IMR-90 (cell line): Measurements from ENCODE around the gene PLAAT3. TPM values are rescaled to one million over a fixed set of nuclear protein-coding genes. Genes with fewer than 3 reads are reported as not detected.
"Not testable (repeated sequence)": the region's sequence is repeated elsewhere in the genome, so short reads cannot be mapped to it uniquely, and the experiment has no call there.

Experiments
- ATAC-seq: fragments of 200-7000 bp; cut with Tn5 transposase; 2 replicates; pipeline ENCODE4 v1.9.1; 2020; ENCODE audit warnings: low read depth, mild to moderate bottlenecking, moderate library complexity
- BruUV-seq: library from RNA; stranded (reverse); fragments of 400-500 nt; replicated peaks from 2 replicates; lab custom pipeline; 2021; lab: Mats Ljungman, UMichigan
- CTCF ChIA-PET: fragments of 300-600 bp; formaldehyde crosslinking; extraction: SDS; loops from one replicate; lab custom pipeline; 2021; ENCODE audit warnings: antibody characterized with exemption; lab: Yijun Ruan, JAX
- POLR2A ChIA-PET: fragments of 300-600 bp; sonication (Branson Sonifier 250); formaldehyde crosslinking; loops from one replicate; lab custom pipeline; 2022; ENCODE audit warnings: antibody characterized with exemption; ENCODE audit not compliant: unreplicated experiment; lab: Charles Lee
- DNase-seq: peaks from one replicate; pipeline ENCODE4 v3.0.0; 2013
- H2AFZ ChIP-seq: replicated peaks from 2 replicates; pipeline ENCODE3; 2013; ENCODE audit warnings: low read length, mild to moderate bottlenecking; ENCODE audit not compliant: poor library complexity
- H2AK5ac ChIP-seq: 2 replicates; pipeline ENCODE4 v1.6.1; 2013; ENCODE audit warnings: low read depth, low read length, inconsistent platforms
- H2AK9ac ChIP-seq: replicated peaks from 2 replicates; pipeline ENCODE3; 2013; ENCODE audit warnings: mild to moderate bottlenecking, low read depth, low read length, moderate library complexity; ENCODE audit not compliant: poor library complexity
- H2BK120ac ChIP-seq: 2 replicates; pipeline ENCODE4 v1.6.1; 2013; ENCODE audit warnings: low read depth, low read length, inconsistent platforms
- H2BK15ac ChIP-seq: 3 replicates; pipeline ENCODE4 v1.6.1; 2013; ENCODE audit warnings: low read depth, low read length, inconsistent platforms
- H2BK20ac ChIP-seq: 2 replicates; pipeline ENCODE4 v1.6.1; 2013; ENCODE audit warnings: low read depth, mild to moderate bottlenecking, inconsistent platforms, low read length, moderate library complexity
- H2BK5ac ChIP-seq: 2 replicates; pipeline ENCODE4 v1.6.1; 2013; ENCODE audit warnings: mild to moderate bottlenecking, low read depth, low read length, inconsistent platforms; ENCODE audit not compliant: poor library complexity, severe bottlenecking
- H3K14ac ChIP-seq: replicated peaks from 2 replicates; pipeline ENCODE4 v1.6.1; 2013; ENCODE audit warnings: low read depth, low read length, inconsistent platforms
- H3K18ac ChIP-seq: 2 replicates; pipeline ENCODE4 v1.6.1; 2013; ENCODE audit warnings: low read depth, low read length, control low read depth
- H3K23ac ChIP-seq: 2 replicates; pipeline ENCODE4 v1.6.1; 2013; ENCODE audit warnings: low read depth, low read length, inconsistent platforms
- H3K27ac ChIP-seq: 2 replicates; pipeline ENCODE4 v1.5.1; 2013; ENCODE audit warnings: mild to moderate bottlenecking, control low read depth, low read length; ENCODE audit not compliant: insufficient read depth
- H3K27me3 ChIP-seq: 2 replicates; pipeline ENCODE4 v1.6.1; 2013; ENCODE audit warnings: low read length; ENCODE audit not compliant: control insufficient read depth, insufficient read depth
- H3K36me3 ChIP-seq: 2 replicates; pipeline ENCODE4 v1.6.1; 2013; ENCODE audit warnings: low read length, mixed read lengths; ENCODE audit not compliant: control insufficient read depth, insufficient read depth
- H3K4ac ChIP-seq: 2 replicates; pipeline ENCODE4 v1.6.1; 2013; ENCODE audit warnings: low read depth, low read length, inconsistent platforms
- H3K4me1 ChIP-seq: 2 replicates; pipeline ENCODE4 v1.6.1; 2013; ENCODE audit warnings: low read length, mixed read lengths; ENCODE audit not compliant: control insufficient read depth, insufficient read depth
- H3K4me2 ChIP-seq: 2 replicates; pipeline ENCODE4 v1.6.1; 2013; ENCODE audit warnings: low read depth, mild to moderate bottlenecking, control low read depth, low read length, moderate library complexity
- H3K4me3 ChIP-seq: 2 replicates; pipeline ENCODE4 v1.5.1; 2013; ENCODE audit warnings: low read depth, mild to moderate bottlenecking, control low read depth, low read length, moderate library complexity; ENCODE audit not compliant: insufficient read depth
- H3K56ac ChIP-seq: 2 replicates; pipeline ENCODE4 v1.6.1; 2013; ENCODE audit warnings: low read length, inconsistent platforms; ENCODE audit not compliant: insufficient read depth; ENCODE audit errors: extremely low read depth
- H3K79me1 ChIP-seq, 2 experiments: 2 replicates each; pipeline ENCODE4 v1.6.1; 2013; ENCODE audit warnings: low read length in 2 of 2, inconsistent platforms in 1 of 2, low read depth in 1 of 2
- H3K9ac ChIP-seq: 2 replicates; pipeline ENCODE4 v1.6.1; 2013; ENCODE audit warnings: low read depth, low read length, control low read depth
- H3K9me1 ChIP-seq: 2 replicates; pipeline ENCODE4 v1.6.1; 2013; ENCODE audit warnings: low read length, inconsistent platforms; ENCODE audit not compliant: insufficient read depth
- H3K9me3 ChIP-seq: 2 replicates; pipeline ENCODE4 v1.6.1; 2013; ENCODE audit warnings: low read length; ENCODE audit not compliant: control insufficient read depth, insufficient read depth
- H4K20me1 ChIP-seq: 2 replicates; pipeline ENCODE4 v1.6.1; 2013; ENCODE audit warnings: low read length, inconsistent platforms; ENCODE audit not compliant: insufficient read depth
- H4K5ac ChIP-seq: 2 replicates; pipeline ENCODE4 v1.6.1; 2013; ENCODE audit warnings: mild to moderate bottlenecking, low read depth, low read length, control low read depth
- H4K8ac ChIP-seq, 2 experiments: 2 replicates each; pipeline ENCODE4 v1.6.1; 2013; ENCODE audit warnings: low read depth in 2 of 2, low read length in 2 of 2, control low read depth in 1 of 2, inconsistent platforms in 1 of 2
- H4K91ac ChIP-seq: 2 replicates; pipeline ENCODE4 v1.6.1; 2013; ENCODE audit warnings: low read depth, low read length, inconsistent platforms; ENCODE audit not compliant: insufficient read depth
- WGBS, 2 experiments: methylation state at CpG; one replicate each; pipeline versions ENCODE4 v1.1.5 to v1.1.7; 2013; ENCODE audit warnings: missing lambda C conversion rate in 2 of 2; ENCODE audit not compliant: insufficient read length in 1 of 2; ENCODE audit errors: extremely low coverage in 2 of 2; 5-methylcytosine and 5-hydroxymethylcytosine counted together
- dilution Hi-C: fragments of 300-500 bp; cut with HindIII; formaldehyde crosslinking; loops from one replicate; pipeline ENCODE4 v1.14.3; 2018; ENCODE audit warnings: low sequenced_read_pairs; ENCODE audit not compliant: unreplicated experiment
- in situ Hi-C: fragments of 300-500 bp; cut with MboI; formaldehyde crosslinking; loops from 3 replicates; pipeline ENCODE4 v1.14.3; 2019; ENCODE audit warnings: low sequenced_read_pairs, inconsistent platforms, mixed read lengths
- intact Hi-C: fragments of 100-400 bp; cut with micrococcal nuclease; formaldehyde crosslinking; loops from 2 replicates; pipeline ENCODE4 v1.10.0; 2022
- polyA plus RNA-seq, 3 experiments: library from polyadenylated mRNA; depleted of rRNA; stranded (reverse); fragments of >200 nt; gene quantifications; 2 replicates each; pipeline ENCODE4 v1.2.3, GENCODE V29; 2012; ENCODE audit warnings: low replicate concordance in 1 of 3
- total RNA-seq: library from RNA; depleted of rRNA; stranded (reverse); fragments of >200 nt; gene quantifications from 2 replicates; pipeline ENCODE4 v1.2.3, GENCODE V29; 2012

PLAAT3 gene
- total and polyA plus RNA-seq, 2 of the 4 experiments (the other 2 are of a cell fraction), result 3.2 to 3.9 TPM

DNA sequence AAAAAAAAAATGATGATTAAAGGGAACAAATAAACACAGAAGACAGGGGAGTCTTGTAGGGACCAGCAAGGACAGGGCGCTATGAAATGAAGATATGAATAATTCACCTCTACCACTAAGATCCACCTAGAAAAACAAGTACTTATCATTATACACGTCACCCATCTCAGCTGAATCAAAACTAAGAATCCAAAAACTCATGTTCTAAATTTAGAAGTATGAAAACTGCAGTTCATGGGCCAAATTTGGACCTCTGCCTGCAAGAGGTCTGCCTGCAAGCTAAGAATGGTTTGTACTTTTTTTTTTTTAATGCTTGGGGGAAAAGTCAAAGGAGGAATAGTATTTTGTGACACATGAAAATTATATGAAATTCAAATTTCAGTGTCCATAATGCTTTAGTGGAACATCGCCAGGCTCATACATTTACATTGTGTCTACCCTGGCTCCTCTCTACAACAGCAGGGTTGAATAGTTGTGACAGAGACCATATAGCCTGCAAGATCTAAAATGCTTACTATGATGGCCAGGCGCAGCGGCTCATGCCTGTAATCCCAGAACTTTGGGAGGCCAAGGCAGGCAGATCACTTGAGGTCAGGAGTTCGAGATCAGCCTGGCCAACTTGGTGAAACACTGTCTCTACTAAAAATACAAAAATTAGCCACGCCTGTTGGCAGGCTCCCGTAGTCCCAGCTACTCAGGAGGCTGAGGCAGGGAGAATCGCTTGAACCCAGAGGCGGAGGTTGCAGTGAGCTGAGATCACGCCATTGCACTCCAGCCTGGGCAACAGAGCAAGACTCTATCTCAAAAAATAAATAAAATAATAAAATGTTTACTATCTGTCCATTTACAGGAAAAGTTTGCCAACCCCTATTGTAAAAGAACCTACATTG is 11.7 kb downstream of the PLAAT3 start:
- H2AK9ac ChIP-seq, H3K4me2 ChIP-seq, H2AFZ ChIP-seq, H3K36me3 ChIP-seq, H3K23ac ChIP-seq, dilution Hi-C loops, H2BK20ac ChIP-seq, H3K9me1 ChIP-seq, POLR2A ChIA-PET, H3K9me3 ChIP-seq, H3K4me1 ChIP-seq, H3K14ac ChIP-seq, H4K5ac ChIP-seq, H3K4me3 ChIP-seq, in situ Hi-C loops, intact Hi-C loops, H3K18ac ChIP-seq, H3K4ac ChIP-seq, ATAC-seq, H3K56ac ChIP-seq, H3K9ac ChIP-seq, H2BK120ac ChIP-seq, H4K8ac ChIP-seq, H3K27ac ChIP-seq, H3K79me1 ChIP-seq, H2AK5ac ChIP-seq, H2BK5ac ChIP-seq, H2BK15ac ChIP-seq, H4K91ac ChIP-seq, H4K20me1 ChIP-seq, BruUV-seq, H3K27me3 ChIP-seq: not testable (repeated sequence)
- WGBS, 2 experiments, result 90% methylated on average over 2 of the region's 11 CpGs; no CpG with 5 or more reads in 1 of the 2 experiments
- peak; percentile 80 for DNase-seq
- CTCF ChIA-PET, result interaction anchor here (0.5 kb wide), 1 partner anchor 128 kb away, joined by 3 read pairs; no protein-coding TSS in a partner anchor
